B cell (primary cell): ENCODE results near the gene JAKMIP2.

Source experiments
- CTCF ChIP-seq: fragments of 200-600 bp; IDR thresholded peaks from one replicate; pipeline ENCODE4 v1.8.0; 2022; ENCODE audit warnings: antibody characterized with exemption, mild to moderate bottlenecking
- EZH2 ChIP-seq: IDR thresholded peaks from 2 replicates; pipeline ENCODE4 v1.6.1; 2012; ENCODE audit warnings: borderline replicate concordance, low read depth, mild to moderate bottlenecking, moderate library complexity, low read length; ENCODE audit not compliant: insufficient read depth, poor library complexity, severe bottlenecking

GRCh38 chr5:147586832-147587231, 195.7 kb downstream of the JAKMIP2 start:
- no peak for TF ChIP-seq CTCF
- TF ChIP-seq EZH2: no peak
